ENCODE results near the gene TMPRSS11A.

TMPRSS11A gene

GRCh38 chr4:67963356-67963755 is at the start of gene TMPRSS11A:
Gene TMPRSS11A (minus strand): TSS chr4:67963493. CDS start chr4:67963393, 100 bp downstream.
- no peak for DNase-seq (ENCODE audit: low read depth in 2 of 2)

DNA sequence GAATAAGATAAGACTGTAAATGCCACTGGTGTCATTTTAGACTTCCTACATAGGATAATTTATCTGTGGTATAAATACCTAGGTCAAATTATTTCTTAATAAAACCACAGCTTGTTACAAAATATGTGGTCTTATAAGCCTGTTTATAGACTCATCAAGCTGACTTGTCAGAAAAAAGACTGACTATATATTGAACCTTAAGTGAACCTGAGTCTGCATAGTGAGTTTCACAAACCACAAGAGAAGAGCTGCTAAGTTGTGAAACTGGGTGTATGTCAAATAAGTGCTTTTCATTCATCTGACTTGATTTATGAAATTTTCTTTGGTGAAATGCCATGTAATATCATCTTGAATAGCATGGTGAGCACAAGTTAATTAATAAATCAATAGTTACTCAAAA is 48.4 kb upstream of the TMPRSS11A start:
- no peak for DNase-seq (ENCODE audit: low read depth in 2 of 2)

GRCh38 chr4:68002906-68003305 is 39.6 kb upstream of the TMPRSS11A start:
- DNase-seq (ENCODE audit: low read depth in 2 of 2) = no peak

DNA sequence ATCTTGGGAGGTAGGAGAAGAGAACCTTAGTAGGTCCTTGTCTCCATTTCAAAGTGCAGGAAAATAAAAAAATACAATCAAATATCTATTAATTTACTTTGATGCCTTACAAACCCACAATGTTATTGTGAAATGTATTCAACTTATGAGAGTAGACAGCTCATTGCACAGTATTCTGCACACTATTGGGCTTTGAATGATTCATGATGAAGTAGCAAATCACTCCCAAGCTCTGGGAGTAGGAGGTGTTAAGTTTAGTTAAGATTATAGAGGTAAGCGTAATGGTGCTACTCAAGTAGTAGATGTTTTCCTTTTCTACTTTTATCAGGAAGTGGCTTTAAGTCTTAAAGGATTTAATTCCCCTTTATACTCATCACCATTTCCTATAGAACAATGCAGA is 32.8 kb upstream of the TMPRSS11A start:
- no peak for DNase-seq (ENCODE audit: low read depth in 2 of 2)

GRCh38 chr4:67988991-67989390 is 25.7 kb upstream of the TMPRSS11A start:
- DNase-seq (ENCODE audit: low read depth in 2 of 2) = no peak

GRCh38 chr4:67983333-67983732 is 20.0 kb upstream of the TMPRSS11A start:
- no peak for DNase-seq (ENCODE audit: low read depth in 2 of 2)

- no peak for DNase-seq (ENCODE audit: low read depth in 2 of 2)
These were observed 17.2 kb upstream of the TMPRSS11A start for GRCh38 chr4:67980512-67980911.

DNA sequence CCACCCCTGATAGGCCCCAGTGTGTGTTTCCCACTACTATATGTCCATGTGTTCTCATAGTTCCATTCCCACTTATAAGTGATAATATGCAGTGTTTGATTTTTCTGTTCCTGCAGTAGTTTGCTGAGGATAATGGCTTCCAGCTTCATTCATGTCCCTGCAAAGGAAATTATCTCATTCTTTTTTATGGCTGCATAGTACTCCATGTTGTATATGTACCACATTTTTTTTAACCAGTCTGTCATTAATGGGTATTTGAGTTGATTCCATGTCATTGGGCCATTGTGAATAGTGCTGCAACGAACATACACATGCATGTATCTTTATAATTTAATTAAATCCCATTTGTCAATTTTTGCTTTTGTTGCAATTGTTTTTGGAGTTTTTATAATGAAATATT is 10.3 kb upstream of the TMPRSS11A start:
- DNase-seq (ENCODE audit: low read depth in 2 of 2) = no peak

- no peak for DNase-seq (ENCODE audit: low read depth in 2 of 2)
These were observed 8.4 kb downstream of the TMPRSS11A start for GRCh38 chr4:67954890-67955289.

- DNase-seq (ENCODE audit: low read depth in 2 of 2) = no peak
These were observed 22.2 kb downstream of the TMPRSS11A start for GRCh38 chr4:67941074-67941473.

DNA sequence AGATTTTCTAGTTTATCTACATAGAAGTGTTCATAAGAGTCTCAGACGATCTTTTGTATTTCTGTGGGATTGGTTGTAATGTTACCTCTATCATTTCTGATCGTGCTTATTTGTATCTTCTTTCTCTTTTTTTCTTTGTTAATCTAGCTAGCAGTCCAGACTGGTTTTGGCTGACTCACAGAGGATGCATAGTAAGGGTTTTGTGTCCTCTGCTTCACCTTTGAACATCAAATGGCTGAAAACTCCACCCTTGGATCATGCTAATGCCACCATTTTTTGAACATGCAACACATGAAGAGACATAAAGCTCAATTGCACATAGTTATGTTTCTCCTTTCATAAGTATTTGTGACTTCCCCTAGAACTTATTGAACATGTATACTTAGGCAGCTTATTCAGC is 22.8 kb downstream of the TMPRSS11A start:
- no peak for DNase-seq (ENCODE audit: low read depth in 2 of 2)

GRCh38 chr4:67939195-67939594 is 24.1 kb downstream of the TMPRSS11A start:
- DNase-seq (ENCODE audit: low read depth in 2 of 2) = no peak

DNA sequence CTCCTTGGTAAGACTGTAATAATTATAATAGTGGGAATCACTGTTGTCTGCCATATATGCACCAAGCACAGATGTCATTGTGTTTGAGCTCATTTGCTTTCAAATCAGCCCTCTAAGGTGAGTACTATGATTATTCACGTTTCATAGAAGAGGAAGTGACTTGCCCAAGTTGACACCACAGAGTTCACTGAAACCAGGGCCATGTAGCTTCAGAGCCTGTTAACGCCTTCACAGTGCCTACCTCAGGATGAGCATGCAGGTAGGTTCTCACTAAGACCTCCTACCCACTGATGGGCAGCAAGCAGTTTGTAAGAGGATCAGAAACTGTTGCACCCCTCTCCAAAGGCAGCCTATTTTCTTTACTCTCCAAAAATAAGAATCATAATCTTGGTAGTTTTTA is 27.4 kb downstream of the TMPRSS11A start:
- DNase-seq (ENCODE audit: low read depth in 2 of 2) = no peak

GRCh38 chr4:67934628-67935027 is 28.7 kb downstream of the TMPRSS11A start:
- no peak for DNase-seq (ENCODE audit: low read depth in 2 of 2)

GRCh38 chr4:67933755-67934154 is 29.5 kb downstream of the TMPRSS11A start:
- DNase-seq (ENCODE audit: low read depth in 2 of 2) = no peak

- DNase-seq (ENCODE audit: low read depth in 2 of 2) = no peak
These were observed 30.3 kb downstream of the TMPRSS11A start for GRCh38 chr4:67933038-67933437.

GRCh38 chr4:67931256-67931655 is 32.0 kb downstream of the TMPRSS11A start:
- DNase-seq (ENCODE audit: low read depth in 2 of 2) = no peak

DNA sequence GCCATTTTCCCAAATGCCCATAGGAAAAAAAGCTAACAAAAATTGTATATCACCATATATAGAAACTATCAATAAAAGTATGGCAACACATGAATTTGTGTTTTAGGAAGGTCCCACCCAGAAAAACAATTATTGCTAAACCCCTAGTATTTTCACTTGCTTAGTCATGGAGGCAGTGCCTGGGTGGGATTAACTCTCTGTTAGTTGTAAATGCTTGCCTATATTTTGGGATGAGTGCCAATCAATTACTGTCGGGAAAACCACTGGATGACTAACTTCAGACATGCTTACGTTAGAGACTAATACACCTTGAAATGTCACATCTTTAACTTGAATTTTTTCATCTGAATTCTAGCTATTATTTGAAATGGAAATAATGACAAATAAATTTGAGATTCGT is 33.9 kb downstream of the TMPRSS11A start:
- DNase-seq (ENCODE audit: low read depth in 2 of 2) = no peak

DNA sequence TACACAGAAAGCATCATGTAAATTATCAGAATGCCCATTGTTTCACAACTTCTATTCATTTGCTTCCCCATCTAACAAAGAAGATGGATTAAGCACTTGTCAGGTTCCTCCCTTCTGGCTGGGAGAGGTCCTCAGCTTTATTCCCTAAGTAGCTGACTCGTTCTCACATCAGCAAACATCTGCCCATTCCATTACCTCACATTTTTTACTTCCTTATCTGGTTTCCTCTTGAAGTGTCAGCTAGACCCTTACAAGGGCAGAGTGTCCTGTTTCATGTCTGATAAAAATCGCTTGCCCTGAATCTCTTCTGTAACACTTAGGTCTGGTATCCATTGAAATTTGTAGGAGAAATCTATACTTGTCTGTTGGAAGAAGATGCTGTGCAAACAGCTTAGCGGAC is 34.7 kb downstream of the TMPRSS11A start:
- no peak for DNase-seq (ENCODE audit: low read depth in 2 of 2)

GRCh38 chr4:67927251-67927650 is 36.0 kb downstream of the TMPRSS11A start:
- DNase-seq (ENCODE audit: low read depth in 2 of 2) = no peak

GRCh38 chr4:67926485-67926884 is 36.8 kb downstream of the TMPRSS11A start:
- no peak for DNase-seq (ENCODE audit: low read depth in 2 of 2)

DNA sequence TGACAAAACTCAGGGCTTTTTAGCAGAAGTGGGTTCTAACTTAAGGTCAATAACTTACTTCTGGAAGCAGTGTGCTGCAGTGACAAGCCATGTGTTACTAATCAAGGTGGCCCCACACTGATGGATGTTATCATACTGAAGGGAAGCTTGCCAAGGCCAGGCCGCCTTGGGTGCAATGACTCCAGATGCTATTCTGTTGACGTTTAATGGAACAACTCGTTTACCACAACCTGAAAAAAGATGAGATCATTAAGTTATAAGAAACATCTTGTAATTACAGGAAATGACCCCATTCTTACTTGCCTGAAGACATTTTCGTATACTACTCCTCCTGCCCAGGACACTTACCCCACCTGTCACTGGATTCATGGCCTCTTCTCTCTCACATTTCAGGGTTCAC is 40.6 kb downstream of the TMPRSS11A start:
- no peak for DNase-seq (ENCODE audit: low read depth in 2 of 2)

GRCh38 chr4:67918428-67918827 is 44.9 kb downstream of the TMPRSS11A start:
- DNase-seq (ENCODE audit: low read depth in 2 of 2) = no peak

DNA sequence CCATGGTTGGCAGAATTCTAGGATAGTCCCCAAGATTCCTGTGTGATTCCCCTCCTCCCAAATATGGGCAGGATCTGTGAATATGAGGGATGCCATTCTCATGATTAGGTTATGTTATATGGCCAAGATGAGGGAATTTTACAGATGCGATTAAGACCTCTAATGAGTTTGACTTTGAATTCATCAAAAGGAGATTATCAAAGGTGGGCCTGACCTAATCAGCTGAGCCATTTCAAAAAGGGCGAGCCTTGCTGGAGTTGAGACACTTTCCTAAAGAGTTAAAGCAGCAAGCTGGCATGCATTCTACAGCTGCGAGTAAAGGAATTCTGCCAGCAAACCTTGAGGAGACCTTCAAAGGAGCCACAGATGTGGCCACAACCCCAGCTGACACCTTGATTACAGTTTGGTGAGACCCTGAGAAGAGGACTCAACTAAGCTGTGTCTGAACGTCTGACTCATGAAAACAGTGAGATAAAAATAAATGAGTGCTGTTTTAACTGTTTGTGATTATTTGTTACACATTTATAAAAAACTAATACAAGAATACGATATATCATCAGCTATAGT is 47.8 kb downstream of the TMPRSS11A start:
- no peak for DNase-seq (ENCODE audit: low read depth in 2 of 2)

All from stimulated activated CD4-positive, alpha-beta T cell treated with anti-CD3 and anti-CD28 coated beads, Interleukin-4, amount 100 ng/mL, for 48 hours (primary cell).